ENCODE measurements around the gene SGCD.

Gene SGCD

GRCh38 chr5:156541582-156541981 is 214.6 kb downstream of the SGCD start:
- no peak for DNase-seq (ENCODE audit: extremely low read depth, insufficient read length)
- Histone ChIP-seq H3K27me3 (replicated peaks; ENCODE audit: control insufficient read depth, insufficient read depth, low read length) (no peaks in the 10 kb centered on the region), H3K36me3 (ENCODE audit: control insufficient read depth, insufficient read depth, low read length) (no peaks in the 10 kb centered on the region), H3K4me3 (replicated peaks; ENCODE audit: low read depth, low read length) (no peak overlapping the region)
- no peak for TF ChIP-seq CTCF (IDR thresholded peaks at IDR 0.05; ENCODE audit: insufficient read depth, low read length, poor library complexity, severe bottlenecking)

GRCh38 chr5:156543348-156544145 is 216.6 kb downstream of the SGCD start:
- H3K4me3 ChIP-seq (replicated peaks; ENCODE audit: low read depth, low read length): no peak overlapping the region
- DNase-seq (ENCODE audit: extremely low read depth, insufficient read length): no peak
- H3K36me3 ChIP-seq (ENCODE audit: control insufficient read depth, insufficient read depth, low read length): no peaks in the 10 kb centered on the region
- no peak for TF ChIP-seq CTCF (IDR thresholded peaks at IDR 0.05; ENCODE audit: insufficient read depth, low read length, poor library complexity, severe bottlenecking)
- no peaks in the 10 kb centered on the region for H3K27me3 ChIP-seq (replicated peaks; ENCODE audit: control insufficient read depth, insufficient read depth, low read length)

GRCh38 chr5:156552855-156553358 is 225.9 kb downstream of the SGCD start:
- no peak overlapping the region for H3K4me3 ChIP-seq (replicated peaks; ENCODE audit: low read depth, low read length)
- no peaks in the 10 kb centered on the region; the same call in 1 of the 2 replicates for H3K27me3 ChIP-seq (replicated peaks; ENCODE audit: control insufficient read depth, insufficient read depth, low read length)
- no peak for TF ChIP-seq CTCF (IDR thresholded peaks at IDR 0.05; ENCODE audit: insufficient read depth, low read length, poor library complexity, severe bottlenecking)
- H3K36me3 ChIP-seq (ENCODE audit: control insufficient read depth, insufficient read depth, low read length): no peaks in the 10 kb centered on the region
- DNase-seq (ENCODE audit: extremely low read depth, insufficient read length): no peak

GRCh38 chr5:156556666-156557406 is 229.9 kb downstream of the SGCD start:
- no peak for TF ChIP-seq CTCF (IDR thresholded peaks at IDR 0.05; ENCODE audit: insufficient read depth, low read length, poor library complexity, severe bottlenecking)
- H3K36me3 ChIP-seq (ENCODE audit: control insufficient read depth, insufficient read depth, low read length): no peaks in the 10 kb centered on the region
- H3K27me3 ChIP-seq (replicated peaks; ENCODE audit: control insufficient read depth, insufficient read depth, low read length): no peaks in the 10 kb centered on the region; the same call in 1 of the 2 replicates
- H3K4me3 ChIP-seq (replicated peaks; ENCODE audit: low read depth, low read length): no peak overlapping the region
- DNase-seq (ENCODE audit: extremely low read depth, insufficient read length): no peak

- no peak for TF ChIP-seq CTCF (IDR thresholded peaks at IDR 0.05; ENCODE audit: insufficient read depth, low read length, poor library complexity, severe bottlenecking)
- no peak for DNase-seq (ENCODE audit: extremely low read depth, insufficient read length)
- Histone ChIP-seq H3K4me3 (replicated peaks; ENCODE audit: low read depth, low read length) (no peak overlapping the region), H3K27me3 (replicated peaks; ENCODE audit: control insufficient read depth, insufficient read depth, low read length) (no peaks in the 10 kb centered on the region), H3K36me3 (ENCODE audit: control insufficient read depth, insufficient read depth, low read length) (no peaks in the 10 kb centered on the region)
Observed at GRCh38 chr5:156560002-156560401, 233.0 kb downstream of the SGCD start.
